GM12878 (cell line): Measurements from ENCODE around the gene SSUH2. TPM values are rescaled to one million over a fixed set of nuclear protein-coding genes. Genes with fewer than 3 reads are reported as not detected.

Source experiments
- ATF7 ChIP-seq: fragments of 450-650 bp; IDR thresholded peaks from 2 replicates; pipeline ENCODE4 v1.6.1; 2016; ENCODE audit warnings: low read depth, mild to moderate bottlenecking
- E2F8 ChIP-seq: fragments of 450-650 bp; IDR thresholded peaks from 2 replicates; pipeline ENCODE4 v1.6.1; 2018; ENCODE audit warnings: mild to moderate bottlenecking, low read depth, moderate library complexity; ENCODE audit not compliant: partially characterized antibody
- PKNOX1 ChIP-seq: fragments of 450-650 bp; IDR thresholded peaks from 2 replicates; pipeline ENCODE4 v1.6.1; 2016; ENCODE audit warnings: mild to moderate bottlenecking
- REST ChIP-seq: IDR thresholded peaks from 2 replicates; pipeline ENCODE4 v1.6.1; 2012; ENCODE audit warnings: mild to moderate bottlenecking, low read depth, low read length
- ZNF24 ChIP-seq: fragments of 450-650 bp; IDR thresholded peaks from 2 replicates; pipeline ENCODE4 v1.6.1; 2017; ENCODE audit warnings: antibody characterized with exemption, mild to moderate bottlenecking
- ZSCAN29 ChIP-seq: fragments of 450-650 bp; IDR thresholded peaks from 2 replicates; pipeline ENCODE4 v1.6.1; 2017; ENCODE audit warnings: mild to moderate bottlenecking, moderate library complexity
- ZZZ3 ChIP-seq: IDR thresholded peaks from 2 replicates; pipeline ENCODE4 v1.6.1; 2011; ENCODE audit warnings: low read depth; ENCODE audit not compliant: control insufficient read depth, insufficient read length
- polyA plus RNA-seq, 11 experiments: library from polyadenylated mRNA; depleted of rRNA in 4 of 11; unstranded in 6 of 11; stranded (reverse) in 5 of 11; fragments of >200 nt; fragmentation: Nextera tagmentation in 4 of 11; fragmentation: Illumina TruSeq in 1 of 11; extraction: Ambion mirVana in 4 of 11; extraction: Trizol in 1 of 11; gene quantifications; 1 replicate in 1 of 11; 2 replicates in 10 of 11; pipeline versions ENCODE4 v1.2.1 to v1.2.3, GENCODE V29; 2011 to 2016; ENCODE audit warnings: inconsistent platforms in 2 of 11, missing spikeins in 2 of 11, low read depth in 1 of 11
- total RNA-seq, 4 experiments: library from RNA; depleted of rRNA in 3 of 4; stranded (reverse); fragments of >200 nt in 3 of 4; fragmentation: Illumina TruSeq in 1 of 4; extraction: Trizol in 1 of 4; gene quantifications; 2 replicates each; pipeline versions ENCODE4 v1.2.1 to v1.2.3, GENCODE V29; 2013 to 2021

The SSUH2 gene
- total and polyA plus RNA-seq, 10 of the 15 experiments (the other 5 are each of a cell fraction or from before 2014, with no cell fraction given): 0.09 to 0.26 TPM; not detected in 8

- TF ChIP-seq E2F8 (no peak), ZSCAN29 (no peak), PKNOX1 (no peak), ZZZ3 (no peak), REST (no peak), ZNF24 (no peak), ATF7 (no peak)
Measured at GRCh38 chr3:8579943-8580342, 64.7 kb downstream of the SSUH2 start (continued).
